ENCODE data around the gene ADGRL1.

GRCh38 chr19:14181906-14182305 is 24.1 kb downstream of the ADGRL1 start:
- TF ChIP-seq REST (IDR thresholded peaks at IDR 0.05; ENCODE audit: low read depth) (no peak), TCF12 (IDR thresholded peaks at IDR 0.05; ENCODE audit: low read depth) (no peak), CEBPB (IDR thresholded peaks at IDR 0.05) (no peak), MAX (IDR thresholded peaks at IDR 0.05) (no peak), USF1 (IDR thresholded peaks at IDR 0.05) (no peak), EGR1 (IDR thresholded peaks at IDR 0.05) (no peak)
